GM23338 (cell line): Measurements from ENCODE around the gene SLC10A3. TPM values are rescaled to one million over a fixed set of nuclear protein-coding genes. Genes with fewer than 3 reads are reported as not detected.

Experiments
- ATAC-seq: fragments of 200-7000 bp; cut with Tn5 transposase; 3 replicates; pipeline ENCODE4 v1.9.1; 2020
- DNase-seq: peaks from one replicate; pipeline ENCODE4 v3.0.0-alpha.2; 2015; ENCODE audit warnings: low spot score
- H2AFZ ChIP-seq: fragments of 200-600 bp; sonication (generic); 2 replicates; pipeline ENCODE4 v1.8.0; 2016; ENCODE audit warnings: antibody characterized with exemption, mild to moderate bottlenecking, moderate library complexity
- H3F3A ChIP-seq: fragments of 200-600 bp; sonication (generic); replicated peaks from 2 replicates; pipeline ENCODE4 v1.8.0; 2017; ENCODE audit warnings: antibody characterized with exemption, mixed run types, low read depth
- H3K27ac ChIP-seq: fragments of 200-600 bp; sonication (generic); 2 replicates; pipeline ENCODE4 v1.6.1; 2016; ENCODE audit warnings: low read depth
- H3K27me3 ChIP-seq: fragments of 200-600 bp; sonication (generic); 2 replicates; pipeline ENCODE4 v1.8.0; 2016; ENCODE audit warnings: mild to moderate bottlenecking, mixed run types, moderate library complexity; ENCODE audit not compliant: insufficient read depth
- H3K36me3 ChIP-seq: fragments of 200-600 bp; sonication (generic); 2 replicates; pipeline ENCODE4 v1.8.0; 2016; ENCODE audit warnings: mild to moderate bottlenecking; ENCODE audit not compliant: insufficient read depth
- H3K4me1 ChIP-seq: fragments of 200-600 bp; sonication (generic); 2 replicates; pipeline ENCODE4 v1.8.0; 2016; ENCODE audit warnings: mild to moderate bottlenecking, moderate library complexity; ENCODE audit not compliant: insufficient read depth
- H3K4me2 ChIP-seq: fragments of 200-600 bp; sonication (generic); 2 replicates; pipeline ENCODE4 v1.7.1; 2017; ENCODE audit warnings: mixed run types
- H3K4me3 ChIP-seq: fragments of 200-600 bp; sonication (generic); 2 replicates; pipeline ENCODE4 v1.6.1; 2016; ENCODE audit warnings: mixed run types
- H3K79me2 ChIP-seq: fragments of 200-600 bp; sonication (generic); replicated peaks from 2 replicates; pipeline ENCODE4 v1.8.0; 2017; ENCODE audit warnings: mild to moderate bottlenecking; ENCODE audit not compliant: insufficient read depth
- H3K9me2 ChIP-seq: fragments of 200-600 bp; sonication (generic); 2 replicates; pipeline ENCODE4 v1.8.0; 2017; ENCODE audit not compliant: insufficient read depth
- H4K20me1 ChIP-seq: fragments of 200-600 bp; sonication (generic); replicated peaks from 2 replicates; pipeline ENCODE4 v1.8.0; 2017; ENCODE audit warnings: mild to moderate bottlenecking; ENCODE audit not compliant: insufficient read depth
- H3K27ac Mint-ChIP-seq: 2 replicates; pipeline ENCODE4 v1.8.0; 2020; ENCODE audit warnings: inconsistent platforms, mild to moderate bottlenecking, moderate library complexity, mixed read lengths
- H3K27me3 Mint-ChIP-seq: 3 replicates; pipeline ENCODE4 v1.8.0; 2022; ENCODE audit warnings: low read depth, mild to moderate bottlenecking, moderate library complexity, mixed read lengths, inconsistent platforms; ENCODE audit not compliant: insufficient read depth, poor library complexity
- H3K36me3 Mint-ChIP-seq: 3 replicates; pipeline ENCODE4 v1.8.0; 2021; ENCODE audit warnings: low read depth, mild to moderate bottlenecking, inconsistent platforms, moderate library complexity, mixed read lengths
- H3K4me1 Mint-ChIP-seq: 3 replicates; pipeline ENCODE4 v1.8.0; 2020; ENCODE audit warnings: mild to moderate bottlenecking, inconsistent platforms, mixed read lengths
- H3K4me3 Mint-ChIP-seq: 3 replicates; pipeline ENCODE4 v1.8.0; 2021; ENCODE audit warnings: moderate library complexity, mild to moderate bottlenecking, inconsistent platforms, mixed read lengths
- H3K9me3 Mint-ChIP-seq: 3 replicates; pipeline ENCODE4 v1.8.0; 2020; ENCODE audit warnings: moderate library complexity, mild to moderate bottlenecking, inconsistent platforms, mixed read lengths
- CREB1 ChIP-seq: fragments of 250-450 bp; sonication (Bioruptor Pico); IDR thresholded peaks from 2 replicates; pipeline ENCODE4 v1.5.0; 2020; ENCODE audit warnings: low read depth, mild to moderate bottlenecking, moderate library complexity
- CTCF ChIP-seq, 2 experiments: fragments of 200-600 bp in 1 of 2; sonication (generic) in 1 of 2; conservative IDR thresholded peaks; 2 replicates each; pipeline versions ENCODE4 v1.5.1 to v1.6.1; 2016 to 2017; ENCODE audit warnings: antibody characterized with exemption in 2 of 2, low read depth in 2 of 2, mild to moderate bottlenecking in 2 of 2, moderate library complexity in 1 of 2
- EZH2 ChIP-seq: fragments of 200-600 bp; sonication (generic); IDR thresholded peaks from one replicate; pipeline ENCODE4 v1.8.0; 2017; ENCODE audit warnings: antibody characterized with exemption, mild to moderate bottlenecking, low read depth; ENCODE audit not compliant: unreplicated experiment
- EZH2phosphoT487 ChIP-seq: fragments of 200-600 bp; sonication (generic); IDR thresholded peaks from one replicate; pipeline ENCODE4 v1.8.1; 2018; ENCODE audit warnings: antibody characterized with exemption; ENCODE audit not compliant: unreplicated experiment
- JUNB ChIP-seq: IDR thresholded peaks from one replicate; pipeline ENCODE4 v1.6.1; 2016; ENCODE audit warnings: antibody characterized with exemption; ENCODE audit not compliant: unreplicated experiment
- NANOG ChIP-seq: IDR thresholded peaks from 2 replicates; pipeline ENCODE4 v1.6.1; 2016; ENCODE audit warnings: antibody characterized with exemption, borderline replicate concordance
- POLR2AphosphoS5 ChIP-seq: IDR thresholded peaks from 2 replicates; pipeline ENCODE4 v1.6.1; 2016; ENCODE audit warnings: antibody characterized with exemption, low read depth
- STAT1 ChIP-seq: IDR thresholded peaks from one replicate; pipeline ENCODE4 v1.6.1; 2016; ENCODE audit warnings: antibody characterized with exemption; ENCODE audit not compliant: unreplicated experiment
- ZNF114 ChIP-seq: fragments of 250-450 bp; sonication (Bioruptor Pico); IDR thresholded peaks from 2 replicates; pipeline ENCODE4 v1.5.0; 2020; ENCODE audit warnings: mild to moderate bottlenecking, moderate library complexity
- ZNF331 ChIP-seq: fragments of 250-450 bp; sonication (Bioruptor Pico); IDR thresholded peaks from 2 replicates; pipeline ENCODE4 v1.5.0; 2020; ENCODE audit warnings: low read depth, mild to moderate bottlenecking, moderate library complexity
- polyA plus RNA-seq: library from polyadenylated mRNA; unstranded; fragments of >200 nt; fragmentation: Nextera tagmentation; extraction: Ambion mirVana; gene quantifications from 2 replicates; pipeline ENCODE4 v1.2.1, GENCODE V29; 2016
- total RNA-seq: library from RNA; depleted of rRNA; stranded (reverse); fragments of >200 nt; shearing (Covaris generic); gene quantifications from 2 replicates; pipeline ENCODE4 v1.2.3, GENCODE V29; 2014
- TF ChIP-seq, protein P1 (sequence below): IDR thresholded peaks from one replicate; pipeline ENCODE4 v1.6.1; 2018; ENCODE audit warnings: antibody characterized with exemption; ENCODE audit not compliant: unreplicated experiment
- TF ChIP-seq, protein P2 (sequence below): fragments of 250-450 bp; sonication (Bioruptor Pico); IDR thresholded peaks from 2 replicates; pipeline ENCODE4 v1.5.0; 2020; ENCODE audit warnings: mild to moderate bottlenecking, moderate library complexity
- TF ChIP-seq, protein P3 (sequence below): IDR thresholded peaks from 2 replicates; pipeline ENCODE4 v1.6.1; 2016; ENCODE audit warnings: antibody characterized with exemption

SLC10A3 gene
- total and polyA plus RNA-seq, 2 experiments from 2014 or later, result 7.6 to 17.6 TPM

DNA sequence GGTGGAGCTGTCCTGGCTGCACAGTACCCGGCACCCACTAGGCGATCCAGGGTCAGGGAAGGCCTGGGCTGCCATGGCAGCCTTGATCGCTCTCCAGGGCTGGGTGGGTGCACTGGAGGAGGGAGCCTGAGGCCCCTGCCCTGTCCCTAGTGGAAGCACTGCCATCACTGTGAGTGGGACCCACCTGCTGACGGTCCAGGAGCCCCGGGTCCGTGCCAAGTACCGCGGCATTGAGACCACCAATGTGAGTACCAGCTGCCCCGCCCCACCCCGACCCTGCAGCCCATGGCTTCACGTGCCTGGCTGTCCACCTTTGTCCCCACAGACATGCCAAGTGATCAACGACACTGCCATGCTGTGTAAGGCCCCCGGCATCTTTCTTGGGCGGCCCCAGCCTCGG is 23.5 kb downstream of the SLC10A3 start:
- Mint-ChIP-seq H3K36me3 (peaks cover 8% of the 10 kb centered on the region), H3K9me3 (no peaks in the 10 kb centered on the region), H3K4me1 (no peaks in the 10 kb centered on the region), H3K4me3 (no peak overlapping the region), H3K27me3 (peaks cover 2% of the 10 kb centered on the region), H3K27ac (no peak overlapping the region)
- Histone ChIP-seq H3K79me2 (no peaks in the 10 kb centered on the region), H4K20me1 (no peaks in the 10 kb centered on the region; the same call in 1 of the 2 replicates), H3K4me1 (no peaks in the 10 kb centered on the region), H3K4me2 (no peak overlapping the region), H3K4me3 (no peak overlapping the region), H2AFZ (no peak overlapping the region), H3K27ac (no peak overlapping the region), H3K36me3 (no peaks in the 10 kb centered on the region), H3F3A (no peaks in the 10 kb centered on the region), H3K27me3 (no peaks in the 10 kb centered on the region), H3K9me2 (no peaks in the 10 kb centered on the region)
- TF ChIP-seq, protein P1, sequence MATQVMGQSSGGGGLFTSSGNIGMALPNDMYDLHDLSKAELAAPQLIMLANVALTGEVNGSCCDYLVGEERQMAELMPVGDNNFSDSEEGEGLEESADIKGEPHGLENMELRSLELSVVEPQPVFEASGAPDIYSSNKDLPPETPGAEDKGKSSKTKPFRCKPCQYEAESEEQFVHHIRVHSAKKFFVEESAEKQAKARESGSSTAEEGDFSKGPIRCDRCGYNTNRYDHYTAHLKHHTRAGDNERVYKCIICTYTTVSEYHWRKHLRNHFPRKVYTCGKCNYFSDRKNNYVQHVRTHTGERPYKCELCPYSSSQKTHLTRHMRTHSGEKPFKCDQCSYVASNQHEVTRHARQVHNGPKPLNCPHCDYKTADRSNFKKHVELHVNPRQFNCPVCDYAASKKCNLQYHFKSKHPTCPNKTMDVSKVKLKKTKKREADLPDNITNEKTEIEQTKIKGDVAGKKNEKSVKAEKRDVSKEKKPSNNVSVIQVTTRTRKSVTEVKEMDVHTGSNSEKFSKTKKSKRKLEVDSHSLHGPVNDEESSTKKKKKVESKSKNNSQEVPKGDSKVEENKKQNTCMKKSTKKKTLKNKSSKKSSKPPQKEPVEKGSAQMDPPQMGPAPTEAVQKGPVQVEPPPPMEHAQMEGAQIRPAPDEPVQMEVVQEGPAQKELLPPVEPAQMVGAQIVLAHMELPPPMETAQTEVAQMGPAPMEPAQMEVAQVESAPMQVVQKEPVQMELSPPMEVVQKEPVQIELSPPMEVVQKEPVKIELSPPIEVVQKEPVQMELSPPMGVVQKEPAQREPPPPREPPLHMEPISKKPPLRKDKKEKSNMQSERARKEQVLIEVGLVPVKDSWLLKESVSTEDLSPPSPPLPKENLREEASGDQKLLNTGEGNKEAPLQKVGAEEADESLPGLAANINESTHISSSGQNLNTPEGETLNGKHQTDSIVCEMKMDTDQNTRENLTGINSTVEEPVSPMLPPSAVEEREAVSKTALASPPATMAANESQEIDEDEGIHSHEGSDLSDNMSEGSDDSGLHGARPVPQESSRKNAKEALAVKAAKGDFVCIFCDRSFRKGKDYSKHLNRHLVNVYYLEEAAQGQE, result no peak
- no peak for TF ChIP-seq POLR2AphosphoS5
- no peak for TF ChIP-seq JUNB
- TF ChIP-seq EZH2, result no peak
- no peak for TF ChIP-seq ZNF114 (CRISPR knock-in tag)
- TF ChIP-seq ZNF331 (CRISPR knock-in tag), result no peak
- no peak for TF ChIP-seq CREB1
- no peak for TF ChIP-seq NANOG
- no peak for TF ChIP-seq CTCF (conservative IDR thresholded peaks at IDR 0.05; ENCODE audit: low read depth in 2 of 2)
- TF ChIP-seq, protein P2, sequence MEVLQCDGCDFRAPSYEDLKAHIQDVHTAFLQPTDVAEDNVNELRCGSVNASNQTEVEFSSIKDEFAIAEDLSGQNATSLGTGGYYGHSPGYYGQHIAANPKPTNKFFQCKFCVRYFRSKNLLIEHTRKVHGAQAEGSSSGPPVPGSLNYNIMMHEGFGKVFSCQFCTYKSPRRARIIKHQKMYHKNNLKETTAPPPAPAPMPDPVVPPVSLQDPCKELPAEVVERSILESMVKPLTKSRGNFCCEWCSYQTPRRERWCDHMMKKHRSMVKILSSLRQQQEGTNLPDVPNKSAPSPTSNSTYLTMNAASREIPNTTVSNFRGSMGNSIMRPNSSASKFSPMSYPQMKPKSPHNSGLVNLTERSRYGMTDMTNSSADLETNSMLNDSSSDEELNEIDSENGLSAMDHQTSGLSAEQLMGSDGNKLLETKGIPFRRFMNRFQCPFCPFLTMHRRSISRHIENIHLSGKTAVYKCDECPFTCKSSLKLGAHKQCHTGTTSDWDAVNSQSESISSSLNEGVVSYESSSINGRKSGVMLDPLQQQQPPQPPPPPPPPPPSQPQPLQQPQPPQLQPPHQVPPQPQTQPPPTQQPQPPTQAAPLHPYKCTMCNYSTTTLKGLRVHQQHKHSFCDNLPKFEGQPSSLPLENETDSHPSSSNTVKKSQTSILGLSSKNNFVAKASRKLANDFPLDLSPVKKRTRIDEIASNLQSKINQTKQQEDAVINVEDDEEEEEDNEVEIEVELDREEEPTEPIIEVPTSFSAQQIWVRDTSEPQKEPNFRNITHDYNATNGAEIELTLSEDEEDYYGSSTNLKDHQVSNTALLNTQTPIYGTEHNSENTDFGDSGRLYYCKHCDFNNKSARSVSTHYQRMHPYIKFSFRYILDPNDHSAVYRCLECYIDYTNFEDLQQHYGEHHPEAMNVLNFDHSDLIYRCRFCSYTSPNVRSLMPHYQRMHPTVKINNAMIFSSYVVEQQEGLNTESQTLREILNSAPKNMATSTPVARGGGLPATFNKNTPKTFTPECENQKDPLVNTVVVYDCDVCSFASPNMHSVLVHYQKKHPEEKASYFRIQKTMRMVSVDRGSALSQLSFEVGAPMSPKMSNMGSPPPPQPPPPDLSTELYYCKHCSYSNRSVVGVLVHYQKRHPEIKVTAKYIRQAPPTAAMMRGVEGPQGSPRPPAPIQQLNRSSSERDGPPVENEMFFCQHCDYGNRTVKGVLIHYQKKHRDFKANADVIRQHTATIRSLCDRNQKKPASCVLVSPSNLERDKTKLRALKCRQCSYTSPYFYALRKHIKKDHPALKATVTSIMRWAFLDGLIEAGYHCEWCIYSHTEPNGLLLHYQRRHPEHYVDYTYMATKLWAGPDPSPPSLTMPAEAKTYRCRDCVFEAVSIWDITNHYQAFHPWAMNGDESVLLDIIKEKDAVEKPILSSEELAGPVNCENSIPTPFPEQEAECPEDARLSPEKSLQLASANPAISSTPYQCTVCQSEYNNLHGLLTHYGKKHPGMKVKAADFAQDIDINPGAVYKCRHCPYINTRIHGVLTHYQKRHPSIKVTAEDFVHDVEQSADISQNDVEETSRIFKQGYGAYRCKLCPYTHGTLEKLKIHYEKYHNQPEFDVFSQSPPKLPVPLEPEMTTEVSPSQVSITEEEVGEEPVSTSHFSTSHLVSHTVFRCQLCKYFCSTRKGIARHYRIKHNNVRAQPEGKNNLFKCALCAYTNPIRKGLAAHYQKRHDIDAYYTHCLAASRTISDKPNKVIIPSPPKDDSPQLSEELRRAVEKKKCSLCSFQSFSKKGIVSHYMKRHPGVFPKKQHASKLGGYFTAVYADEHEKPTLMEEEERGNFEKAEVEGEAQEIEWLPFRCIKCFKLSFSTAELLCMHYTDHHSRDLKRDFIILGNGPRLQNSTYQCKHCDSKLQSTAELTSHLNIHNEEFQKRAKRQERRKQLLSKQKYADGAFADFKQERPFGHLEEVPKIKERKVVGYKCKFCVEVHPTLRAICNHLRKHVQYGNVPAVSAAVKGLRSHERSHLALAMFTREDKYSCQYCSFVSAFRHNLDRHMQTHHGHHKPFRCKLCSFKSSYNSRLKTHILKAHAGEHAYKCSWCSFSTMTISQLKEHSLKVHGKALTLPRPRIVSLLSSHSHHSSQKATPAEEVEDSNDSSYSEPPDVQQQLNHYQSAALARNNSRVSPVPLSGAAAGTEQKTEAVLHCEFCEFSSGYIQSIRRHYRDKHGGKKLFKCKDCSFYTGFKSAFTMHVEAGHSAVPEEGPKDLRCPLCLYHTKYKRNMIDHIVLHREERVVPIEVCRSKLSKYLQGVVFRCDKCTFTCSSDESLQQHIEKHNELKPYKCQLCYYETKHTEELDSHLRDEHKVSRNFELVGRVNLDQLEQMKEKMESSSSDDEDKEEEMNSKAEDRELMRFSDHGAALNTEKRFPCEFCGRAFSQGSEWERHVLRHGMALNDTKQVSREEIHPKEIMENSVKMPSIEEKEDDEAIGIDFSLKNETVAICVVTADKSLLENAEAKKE (CRISPR knock-in tag), result no peak
- TF ChIP-seq, protein P3, sequence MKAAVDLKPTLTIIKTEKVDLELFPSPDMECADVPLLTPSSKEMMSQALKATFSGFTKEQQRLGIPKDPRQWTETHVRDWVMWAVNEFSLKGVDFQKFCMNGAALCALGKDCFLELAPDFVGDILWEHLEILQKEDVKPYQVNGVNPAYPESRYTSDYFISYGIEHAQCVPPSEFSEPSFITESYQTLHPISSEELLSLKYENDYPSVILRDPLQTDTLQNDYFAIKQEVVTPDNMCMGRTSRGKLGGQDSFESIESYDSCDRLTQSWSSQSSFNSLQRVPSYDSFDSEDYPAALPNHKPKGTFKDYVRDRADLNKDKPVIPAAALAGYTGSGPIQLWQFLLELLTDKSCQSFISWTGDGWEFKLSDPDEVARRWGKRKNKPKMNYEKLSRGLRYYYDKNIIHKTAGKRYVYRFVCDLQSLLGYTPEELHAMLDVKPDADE, result no peak
- no peak for TF ChIP-seq STAT1
- TF ChIP-seq EZH2phosphoT487, result no peak
- ATAC-seq (no peak), DNase-seq (no peak)
